HepG2 (cell line): ENCODE measurements around the gene TLR9.

Experiments
- POLR2AphosphoS5 ChIP-seq: IDR thresholded peaks from 2 replicates; pipeline ENCODE4 v1.6.1; 2012; ENCODE audit warnings: low read depth, low read length
- TF ChIP-seq, protein P1 (sequence below): sonication (generic); formaldehyde crosslinking; IDR thresholded peaks from 2 replicates; pipeline ENCODE4 v1.8.0; 2022; ENCODE audit warnings: mild to moderate bottlenecking, missing genetic modification reagents; ENCODE audit not compliant: insufficient replicate concordance

- TF ChIP-seq POLR2AphosphoS5, result no peak
- TF ChIP-seq, protein P1, sequence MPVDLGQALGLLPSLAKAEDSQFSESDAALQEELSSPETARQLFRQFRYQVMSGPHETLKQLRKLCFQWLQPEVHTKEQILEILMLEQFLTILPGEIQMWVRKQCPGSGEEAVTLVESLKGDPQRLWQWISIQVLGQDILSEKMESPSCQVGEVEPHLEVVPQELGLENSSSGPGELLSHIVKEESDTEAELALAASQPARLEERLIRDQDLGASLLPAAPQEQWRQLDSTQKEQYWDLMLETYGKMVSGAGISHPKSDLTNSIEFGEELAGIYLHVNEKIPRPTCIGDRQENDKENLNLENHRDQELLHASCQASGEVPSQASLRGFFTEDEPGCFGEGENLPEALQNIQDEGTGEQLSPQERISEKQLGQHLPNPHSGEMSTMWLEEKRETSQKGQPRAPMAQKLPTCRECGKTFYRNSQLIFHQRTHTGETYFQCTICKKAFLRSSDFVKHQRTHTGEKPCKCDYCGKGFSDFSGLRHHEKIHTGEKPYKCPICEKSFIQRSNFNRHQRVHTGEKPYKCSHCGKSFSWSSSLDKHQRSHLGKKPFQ (CRISPR knock-in tag), result no peak
Measured at GRCh38 chr3:52253314-52254304, 28.2 kb upstream of the TLR9 start.
